BLaER1 treated with 17β-estradiol and CSF1 and Interleukin-3, amounts not matched to agents 10 nM and 100 nM (cell line): Measurements from ENCODE around the gene DDX1.

Experiments
- H3K27ac ChIP-seq, 11 experiments: shearing (Covaris generic); formaldehyde crosslinking; 2 replicates each; pipeline ENCODE4 v1.8.1; 2022
- H3K27me3 ChIP-seq, 11 experiments: shearing (Covaris generic); formaldehyde crosslinking; 2 replicates each; pipeline ENCODE4 v1.8.1; 2022
- H3K36me3 ChIP-seq, 11 experiments: shearing (Covaris generic); formaldehyde crosslinking; 2 replicates each; pipeline ENCODE4 v1.8.1; 2022
- H3K4me1 ChIP-seq, 10 experiments: shearing (Covaris generic); formaldehyde crosslinking; 2 replicates each; pipeline ENCODE4 v1.8.1; 2022
- H3K4me2 ChIP-seq, 11 experiments: shearing (Covaris generic); formaldehyde crosslinking; 2 replicates each; pipeline ENCODE4 v1.8.1; 2022
- H3K4me3 ChIP-seq, 10 experiments: shearing (Covaris generic); formaldehyde crosslinking; 2 replicates each; pipeline ENCODE4 v1.8.1; 2022
- H3K9ac ChIP-seq, 11 experiments: shearing (Covaris generic); formaldehyde crosslinking; 2 replicates each; pipeline ENCODE4 v1.8.1; 2022
- H3K9me3 ChIP-seq, 11 experiments: shearing (Covaris generic); formaldehyde crosslinking; replicated peaks in 1 of 11; 2 replicates each; pipeline ENCODE4 v1.8.1; 2022
- H4K20me1 ChIP-seq, 11 experiments: shearing (Covaris generic); formaldehyde crosslinking; 2 replicates each; pipeline ENCODE4 v1.8.1; 2022
- Cebpa-rat ChIP-seq, 11 experiments: shearing (Covaris generic); IDR thresholded peaks; 2 replicates each; pipeline ENCODE4 v1.8.1; 2022

DDX1 gene

DNA sequence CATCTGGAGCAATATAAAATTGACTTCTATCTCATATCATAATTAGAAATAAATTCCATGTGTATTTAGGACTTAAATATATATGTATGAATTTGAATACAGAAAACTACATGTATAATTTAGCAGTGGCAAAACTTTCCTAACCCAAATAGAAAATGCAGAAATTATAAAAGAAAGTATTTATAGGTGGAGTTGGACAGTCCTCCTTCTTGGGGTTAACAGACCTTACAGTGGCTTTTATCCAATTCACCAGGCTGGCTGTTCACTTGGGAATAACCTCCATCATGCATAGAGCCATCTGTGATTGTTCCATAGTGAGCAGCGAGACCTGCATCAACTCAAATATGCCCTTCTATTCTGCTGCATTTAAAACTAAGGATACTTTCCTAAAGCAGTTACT is 8.3 kb downstream of the DDX1 start:
- Histone ChIP-seq H3K4me1 (no peaks in the 10 kb centered on the region), H3K27me3 (no peaks in the 10 kb centered on the region), H3K36me3 (peaks cover 97 to 100% (median 100%) of the 10 kb centered on the region in 11 experiments), H3K9me3 (no peaks in the 10 kb centered on the region), H4K20me1 (peaks cover under 1 to 37% (median 7%) of the 10 kb centered on the region in 11 experiments; a peak in 14 of 22 replicates), H3K4me3 (no peak overlapping the region), H3K27ac (no peak overlapping the region), H3K4me2 (no peak overlapping the region), H3K9ac (no peak overlapping the region)
- TF ChIP-seq Cebpa-rat (IDR thresholded peaks at IDR 0.05) = no peak

DNA sequence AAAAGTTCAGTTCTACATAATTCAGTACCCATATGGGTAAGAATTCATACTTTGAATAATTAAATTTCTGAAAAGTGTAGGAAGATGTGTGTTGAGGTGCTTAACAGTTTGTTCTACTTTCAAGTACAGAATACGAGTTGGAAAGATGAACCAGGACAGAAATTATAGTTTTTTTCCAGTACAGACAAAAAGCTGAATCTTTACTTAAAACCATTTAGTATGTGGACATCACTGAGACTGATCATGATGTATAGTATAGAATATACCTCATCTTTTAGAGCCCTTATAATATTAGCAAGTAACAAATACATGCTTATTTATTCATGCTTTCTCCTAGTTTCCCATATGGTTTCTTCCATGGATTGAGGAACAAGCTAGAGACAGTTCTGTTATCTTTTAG is 10.0 kb downstream of the DDX1 start:
- Histone ChIP-seq H3K27me3 (no peaks in the 10 kb centered on the region), H3K27ac (no peak overlapping the region), H3K9ac (no peak overlapping the region), H3K4me2 (no peak overlapping the region), H3K4me1 (no peaks in the 10 kb centered on the region), H3K36me3 (peaks cover 97 to 100% (median 100%) of the 10 kb centered on the region in 11 experiments), H3K9me3 (no peaks in the 10 kb centered on the region), H3K4me3 (no peak overlapping the region), H4K20me1 (peaks cover 0 to 24% (median 3%) of the 10 kb centered on the region in 11 experiments; a peak in 7 of 22 replicates)
- no peak for TF ChIP-seq Cebpa-rat (IDR thresholded peaks at IDR 0.05)

DNA sequence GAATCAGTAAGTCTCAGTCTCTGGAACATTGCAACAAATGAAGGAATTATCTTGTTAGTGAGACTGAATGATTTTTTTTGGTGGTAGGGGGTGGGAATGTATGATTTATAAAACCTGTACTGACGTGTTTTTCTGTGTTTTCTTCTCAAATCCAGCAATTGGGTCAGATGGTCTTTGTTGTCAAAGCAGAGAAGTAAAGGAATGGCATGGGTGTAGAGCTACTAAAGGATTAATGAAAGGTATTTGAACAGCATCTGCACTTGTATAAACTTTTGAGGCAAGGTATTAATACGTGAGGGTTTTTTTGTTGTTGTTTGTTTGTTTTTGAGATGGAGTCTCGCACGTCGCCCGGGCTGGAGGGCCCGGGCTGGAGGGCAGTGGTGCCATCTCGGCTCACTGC is 10.7 kb downstream of the DDX1 start:
- Histone ChIP-seq H3K4me2 (no peak overlapping the region), H3K27ac (no peak overlapping the region), H3K36me3 (peaks cover 97 to 100% (median 100%) of the 10 kb centered on the region in 11 experiments)

DNA sequence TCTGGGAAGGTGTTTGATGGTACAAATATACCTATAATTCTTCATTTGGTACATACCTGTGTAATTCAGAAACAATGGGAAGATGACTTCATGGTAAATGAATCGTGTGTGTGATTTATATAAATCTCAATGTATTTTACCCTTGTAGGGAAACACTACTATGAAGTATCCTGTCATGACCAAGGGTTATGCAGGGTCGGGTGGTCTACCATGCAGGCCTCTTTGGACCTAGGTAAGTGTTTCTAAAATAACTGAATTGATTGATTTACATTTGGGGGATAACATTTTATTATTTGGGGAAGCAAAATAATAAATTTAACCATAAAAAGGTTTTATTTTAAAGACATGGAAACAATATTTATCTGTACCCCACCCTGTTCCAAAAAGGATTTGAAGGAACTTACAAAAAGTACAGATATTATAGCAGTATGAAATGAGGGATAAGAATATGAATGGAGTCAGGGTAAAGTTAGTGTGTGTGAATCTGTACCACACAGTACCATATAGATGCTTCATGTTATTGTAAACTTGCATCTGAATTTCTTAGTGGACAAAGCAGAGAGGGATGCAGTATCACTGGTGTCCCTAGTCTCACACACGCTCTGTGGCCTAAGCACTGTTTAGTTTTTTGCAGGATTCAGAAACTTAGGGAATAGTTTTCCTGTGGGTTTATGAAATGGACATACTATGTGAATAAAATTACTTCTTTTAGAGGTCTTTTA is 11.5 kb downstream of the DDX1 start:
- no peak overlapping the region for H3K4me3 ChIP-seq
- TF ChIP-seq Cebpa-rat (IDR thresholded peaks at IDR 0.05) = no peak
- no peaks in the 10 kb centered on the region for H3K9me3 ChIP-seq
- no peaks in the 10 kb centered on the region for H3K4me1 ChIP-seq
- H3K27ac ChIP-seq = no peak overlapping the region
- H4K20me1 ChIP-seq = peaks cover 0 to 16% (median 3%) of the 10 kb centered on the region in 11 experiments; a peak in 8 of 22 replicates
- no peaks in the 10 kb centered on the region for H3K27me3 ChIP-seq
- peaks cover 97 to 100% (median 100%) of the 10 kb centered on the region in 11 experiments for H3K36me3 ChIP-seq
- no peak overlapping the region for H3K9ac ChIP-seq
- H3K4me2 ChIP-seq = no peak overlapping the region

More for the DNA sequence above, 10.7 kb downstream of the DDX1 start:
- no peaks in the 10 kb centered on the region for H3K4me1 ChIP-seq
- H3K27me3 ChIP-seq = no peaks in the 10 kb centered on the region
- H3K9me3 ChIP-seq = no peaks in the 10 kb centered on the region
- no peak for TF ChIP-seq Cebpa-rat (IDR thresholded peaks at IDR 0.05)
- H4K20me1 ChIP-seq = peaks cover 0 to 21% (median 3%) of the 10 kb centered on the region in 11 experiments; a peak in 8 of 22 replicates
- H3K9ac ChIP-seq = no peak overlapping the region
- no peak overlapping the region for H3K4me3 ChIP-seq

DNA sequence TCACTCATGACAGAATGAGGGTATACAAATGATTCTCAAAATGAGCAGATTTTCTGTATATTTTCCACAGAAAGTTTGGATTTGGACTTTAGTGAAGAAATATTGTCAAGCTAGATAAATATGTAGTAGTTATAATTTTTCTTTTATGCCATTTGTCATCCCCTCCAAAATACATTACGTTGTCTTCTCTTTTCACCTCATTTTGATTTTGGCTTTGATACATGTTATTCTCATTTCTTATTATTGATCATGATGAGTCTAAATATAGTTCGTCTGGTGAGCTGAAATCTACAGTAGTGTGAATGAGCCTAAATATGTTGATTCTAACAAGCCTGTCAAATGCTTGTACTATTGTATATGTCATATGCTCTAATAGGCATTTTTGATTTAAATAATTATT is 12.3 kb downstream of the DDX1 start:
- Histone ChIP-seq H3K4me1 (no peaks in the 10 kb centered on the region), H3K9me3 (no peaks in the 10 kb centered on the region), H3K27me3 (no peaks in the 10 kb centered on the region), H4K20me1 (peaks cover 0 to 16% (median 3%) of the 10 kb centered on the region in 11 experiments; a peak in 8 of 22 replicates), H3K27ac (no peak overlapping the region), H3K36me3 (peaks cover 99 to 100% (median 100%) of the 10 kb centered on the region in 11 experiments), H3K4me3 (no peak overlapping the region), H3K4me2 (no peak overlapping the region), H3K9ac (no peak overlapping the region)
- TF ChIP-seq Cebpa-rat (IDR thresholded peaks at IDR 0.05) = no peak

DNA sequence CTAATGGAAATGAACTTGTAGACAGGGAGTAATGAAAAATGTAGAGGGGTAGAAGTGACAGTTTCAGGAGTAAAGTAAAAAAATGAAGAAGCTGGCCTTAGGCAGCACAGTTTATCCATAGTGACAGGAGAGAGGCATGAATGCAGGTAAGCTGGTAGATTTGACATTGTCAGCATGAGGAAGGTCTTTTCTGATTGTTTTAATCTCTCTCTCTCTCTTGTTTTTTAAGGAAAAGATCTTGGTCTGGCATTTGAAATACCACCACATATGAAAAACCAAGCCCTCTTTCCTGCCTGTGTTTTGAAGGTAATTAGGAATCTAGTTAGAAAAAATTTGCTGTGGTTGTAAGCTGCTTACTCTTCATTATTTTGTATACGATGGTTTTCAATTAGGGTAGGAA is 14.1 kb downstream of the DDX1 start:
- Histone ChIP-seq H3K4me2 (no peak overlapping the region), H3K9me3 (peaks cover 5 to 11% (median 10%) of the 10 kb centered on the region in 11 experiments; a peak in 14 of 22 replicates), H3K9ac (no peak overlapping the region), H3K27ac (no peak overlapping the region), H3K4me3 (no peak overlapping the region), H3K27me3 (no peaks in the 10 kb centered on the region), H3K36me3 (peaks cover 100% of the 10 kb centered on the region in 11 experiments), H4K20me1 (peaks cover 0 to 13% (median 3%) of the 10 kb centered on the region in 11 experiments; a peak in 7 of 22 replicates), H3K4me1 (no peaks in the 10 kb centered on the region)
- no peak for TF ChIP-seq Cebpa-rat (IDR thresholded peaks at IDR 0.05)

DNA sequence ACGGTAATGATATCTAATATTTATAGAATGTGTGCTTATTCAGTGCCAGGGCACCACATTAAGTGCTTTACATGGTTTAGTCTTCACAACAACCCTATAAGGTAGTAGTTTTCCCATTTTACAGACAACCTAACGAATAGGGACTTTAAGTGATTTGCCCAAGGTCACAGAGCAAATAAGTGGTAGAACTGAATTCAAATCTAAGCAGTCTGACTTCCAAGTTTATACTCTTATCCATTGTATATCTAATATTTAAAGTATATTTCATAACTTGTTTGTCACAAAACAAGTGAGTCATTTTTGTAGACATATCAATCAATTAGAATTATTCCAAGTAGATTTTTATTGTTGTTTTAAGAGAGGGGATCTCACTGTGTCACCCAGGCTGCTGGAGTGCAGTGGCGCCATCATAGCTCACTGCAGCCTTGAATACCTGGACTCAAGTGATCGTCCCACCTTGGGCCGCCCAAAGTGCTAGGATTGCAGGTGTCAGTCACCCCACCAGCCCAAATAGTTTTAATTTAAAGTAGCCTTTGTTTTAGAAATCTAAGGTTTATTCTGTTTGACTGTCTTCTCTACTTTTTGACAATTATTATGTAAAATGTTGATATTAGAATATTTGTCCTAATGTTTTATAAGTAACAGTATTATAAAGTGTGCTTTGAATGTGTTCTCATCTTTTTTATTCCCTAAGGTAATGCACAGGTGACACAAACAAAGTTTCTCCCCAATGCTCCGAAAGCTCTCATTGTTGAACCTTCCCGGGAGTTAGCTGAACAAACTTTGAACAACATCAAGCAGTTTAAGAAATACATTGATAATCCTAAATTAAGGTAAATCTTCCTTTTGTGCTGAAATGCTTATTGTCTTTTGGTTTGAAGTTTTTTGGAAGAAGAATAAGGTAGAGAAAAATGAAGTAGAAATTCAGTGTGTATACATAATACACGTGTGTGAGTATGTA is 15.1 kb downstream of the DDX1 start:
- no peak for TF ChIP-seq Cebpa-rat (IDR thresholded peaks at IDR 0.05)
- H3K4me3 ChIP-seq = no peak overlapping the region
- no peak overlapping the region for H3K27ac ChIP-seq
- H4K20me1 ChIP-seq = peaks cover 0 to 13% (median 3%) of the 10 kb centered on the region in 11 experiments; a peak in 7 of 22 replicates
- H3K4me2 ChIP-seq = no peak overlapping the region
- no peaks in the 10 kb centered on the region for H3K27me3 ChIP-seq
- H3K9ac ChIP-seq = no peak overlapping the region
- H3K9me3 ChIP-seq = peaks cover 5 to 11% (median 10%) of the 10 kb centered on the region in 11 experiments; a peak in 14 of 22 replicates
- H3K4me1 ChIP-seq = no peaks in the 10 kb centered on the region
- peaks cover 89 to 92% (median 90%) of the 10 kb centered on the region in 11 experiments for H3K36me3 ChIP-seq

DNA sequence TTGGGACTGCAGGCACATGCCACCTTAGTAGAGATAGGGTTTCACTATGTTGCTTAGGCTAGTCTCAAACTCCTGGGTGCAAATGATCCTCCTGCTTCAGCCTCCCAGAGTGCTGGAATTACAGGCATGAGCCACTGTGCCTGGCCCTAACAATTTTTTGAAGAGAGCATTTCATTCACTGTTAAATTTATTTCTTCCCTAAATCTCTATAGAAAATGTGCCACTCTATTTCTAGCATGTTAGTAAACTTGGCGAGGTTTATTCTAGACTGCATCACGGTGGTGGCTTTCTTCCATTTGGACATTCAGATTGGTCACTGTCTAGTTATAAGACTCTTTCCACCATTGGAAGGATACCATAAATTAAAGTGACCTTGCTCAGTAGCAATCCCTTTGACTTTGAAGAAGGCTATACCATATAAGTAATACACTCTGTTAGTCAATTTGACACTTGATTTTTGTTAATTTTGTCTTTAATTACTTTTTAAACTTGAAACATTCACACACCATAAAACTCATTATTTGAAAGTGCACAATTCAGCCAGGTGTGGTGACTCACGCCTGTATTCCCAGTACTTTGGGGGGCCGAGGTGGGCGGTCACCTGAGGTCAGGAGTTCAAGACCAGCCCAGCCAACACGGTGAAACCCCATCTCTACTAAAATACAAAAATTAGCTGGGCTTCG is 16.2 kb downstream of the DDX1 start:
- Histone ChIP-seq H3K4me1 (no peaks in the 10 kb centered on the region), H3K27ac (no peak overlapping the region), H3K9me3 (peaks cover 5 to 11% (median 10%) of the 10 kb centered on the region in 11 experiments; a peak in 14 of 22 replicates), H3K4me2 (no peak overlapping the region), H3K36me3 (peaks cover 78 to 81% (median 79%) of the 10 kb centered on the region in 11 experiments), H3K27me3 (no peaks in the 10 kb centered on the region), H3K4me3 (no peak overlapping the region), H4K20me1 (peaks cover 0 to 13% (median 3%) of the 10 kb centered on the region in 11 experiments; a peak in 6 of 22 replicates), H3K9ac (no peak overlapping the region)
- TF ChIP-seq Cebpa-rat (IDR thresholded peaks at IDR 0.05) = no peak
